BJ (cell line): ENCODE measurements around the gene WDR7. TPM values are rescaled to one million over a fixed set of nuclear protein-coding genes. Genes with fewer than 3 reads are reported as not detected.

Source experiments
- CTCF ChIA-PET: fragments of 350-600 bp; formaldehyde crosslinking; extraction: SDS; loops from one replicate; lab custom pipeline; 2021; ENCODE audit warnings: antibody characterized with exemption, inconsistent platforms; lab: Yijun Ruan, JAX
- POLR2A ChIA-PET: fragments of 300-600 bp; sonication (Branson Sonifier 250); formaldehyde crosslinking; extraction: SDS; loops from one replicate; lab custom pipeline; 2021; ENCODE audit warnings: antibody characterized with exemption; lab: Charles Lee
- DNase-seq: peaks from one replicate; pipeline ENCODE4 v3.0.0-alpha.2; 2011; ENCODE audit warnings: low read depth
- H3K27me3 ChIP-seq: 2 replicates; pipeline ENCODE4 v1.6.0; 2011; ENCODE audit warnings: low read length; ENCODE audit not compliant: control insufficient read depth, insufficient read depth
- H3K36me3 ChIP-seq: 2 replicates; pipeline ENCODE4 v1.5.1; 2011; ENCODE audit warnings: low read length; ENCODE audit not compliant: control insufficient read depth, insufficient read depth
- H3K4me3 ChIP-seq: 2 replicates; pipeline ENCODE4 v1.5.1; 2011; ENCODE audit warnings: low read depth, mild to moderate bottlenecking, control low read depth, low read length
- polyA plus RNA-seq: library from polyadenylated mRNA; depleted of rRNA; stranded (reverse); fragments of >200 nt; gene quantifications from 2 replicates; pipeline ENCODE4 v1.2.3, GENCODE V29; 2011
- TF ChIP-seq, protein P1 (sequence below): IDR thresholded peaks from 2 replicates; pipeline ENCODE4 v1.5.1; 2011; ENCODE audit warnings: low read depth, mild to moderate bottlenecking, control low read depth, inconsistent platforms, low read length, moderate library complexity; ENCODE audit not compliant: insufficient read depth

WDR7 gene
- polyA plus RNA-seq, 1 experiment: 9.7 TPM

DNA sequence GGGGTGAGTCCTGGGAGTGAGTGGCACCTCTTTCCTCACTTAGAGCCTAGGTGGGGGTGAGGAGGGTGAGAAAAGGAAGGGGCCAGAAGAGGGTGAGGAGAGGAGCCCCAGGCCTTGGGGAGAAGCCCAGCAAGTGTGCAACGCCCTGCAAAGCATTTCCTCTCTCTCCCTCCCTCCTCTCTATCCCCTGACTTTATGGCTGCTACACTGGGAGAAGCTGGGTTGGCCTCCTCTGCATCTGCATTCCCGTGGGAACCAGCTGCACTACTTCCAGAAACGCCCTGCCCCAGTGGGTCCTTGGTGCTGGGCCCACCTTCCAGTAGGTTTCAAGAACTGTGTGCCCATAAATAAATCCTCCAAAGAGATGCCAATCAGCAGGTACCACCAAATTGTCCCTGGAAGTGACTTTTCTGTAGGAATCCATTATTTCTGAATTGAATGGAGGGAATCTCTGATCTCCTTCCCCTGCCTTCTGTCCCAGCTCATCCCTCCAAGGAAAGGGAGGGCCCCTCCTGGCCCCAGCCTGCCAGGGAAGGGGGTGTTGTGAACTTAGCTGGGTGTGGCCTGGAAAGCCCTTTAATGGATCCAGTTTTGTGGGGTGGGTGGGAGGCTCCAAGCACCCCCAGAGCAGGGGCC lies 400.0 kb downstream of the WDR7 start:
- ChIA-PET POLR2A (no interaction called here), CTCF (no interaction called here)
- TF ChIP-seq, protein P1, sequence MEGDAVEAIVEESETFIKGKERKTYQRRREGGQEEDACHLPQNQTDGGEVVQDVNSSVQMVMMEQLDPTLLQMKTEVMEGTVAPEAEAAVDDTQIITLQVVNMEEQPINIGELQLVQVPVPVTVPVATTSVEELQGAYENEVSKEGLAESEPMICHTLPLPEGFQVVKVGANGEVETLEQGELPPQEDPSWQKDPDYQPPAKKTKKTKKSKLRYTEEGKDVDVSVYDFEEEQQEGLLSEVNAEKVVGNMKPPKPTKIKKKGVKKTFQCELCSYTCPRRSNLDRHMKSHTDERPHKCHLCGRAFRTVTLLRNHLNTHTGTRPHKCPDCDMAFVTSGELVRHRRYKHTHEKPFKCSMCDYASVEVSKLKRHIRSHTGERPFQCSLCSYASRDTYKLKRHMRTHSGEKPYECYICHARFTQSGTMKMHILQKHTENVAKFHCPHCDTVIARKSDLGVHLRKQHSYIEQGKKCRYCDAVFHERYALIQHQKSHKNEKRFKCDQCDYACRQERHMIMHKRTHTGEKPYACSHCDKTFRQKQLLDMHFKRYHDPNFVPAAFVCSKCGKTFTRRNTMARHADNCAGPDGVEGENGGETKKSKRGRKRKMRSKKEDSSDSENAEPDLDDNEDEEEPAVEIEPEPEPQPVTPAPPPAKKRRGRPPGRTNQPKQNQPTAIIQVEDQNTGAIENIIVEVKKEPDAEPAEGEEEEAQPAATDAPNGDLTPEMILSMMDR: no peak
- Histone ChIP-seq H3K36me3 (no peaks in the 10 kb centered on the region), H3K27me3 (no peaks in the 10 kb centered on the region), H3K4me3 (no peak overlapping the region)
- no peak for DNase-seq

DNA sequence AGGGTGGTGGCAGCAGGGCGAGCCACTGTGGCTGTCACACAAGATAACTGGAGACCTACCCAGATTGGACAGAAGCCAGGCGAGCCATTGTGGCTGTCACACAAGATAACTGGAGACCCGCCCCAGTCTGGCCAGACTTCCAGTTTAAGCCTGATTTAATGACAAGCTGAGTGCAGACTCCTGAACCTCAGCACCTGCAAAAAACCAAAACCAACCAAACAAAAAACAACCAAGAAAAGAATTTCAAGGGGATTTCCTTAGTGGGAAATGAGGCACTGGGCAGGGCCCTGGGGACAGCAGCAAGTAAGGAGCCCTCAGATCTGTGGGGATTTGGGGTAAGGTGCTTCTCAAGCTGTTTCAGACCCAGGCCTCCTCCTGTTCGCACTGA lies 400.5 kb downstream of the WDR7 start:
- CTCF ChIA-PET: no interaction called here

DNA sequence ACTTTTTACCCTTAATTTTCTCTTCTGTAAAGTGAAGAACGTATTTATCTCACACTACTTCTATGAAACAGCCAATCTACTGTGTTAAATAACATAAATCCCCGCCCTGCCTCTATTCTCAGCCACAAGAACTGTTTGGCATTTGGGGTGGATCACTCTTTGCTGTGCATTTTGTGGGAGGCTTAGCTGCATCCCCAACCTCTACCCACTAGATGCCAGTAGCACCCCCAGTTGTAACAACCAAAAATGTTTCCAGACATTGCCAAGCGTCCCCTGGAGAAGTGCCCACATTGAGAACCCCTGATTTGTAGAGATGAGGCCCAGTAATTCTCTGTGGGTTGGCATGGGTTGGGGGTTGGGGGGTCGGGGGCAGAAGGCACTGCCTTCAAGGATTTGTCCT lies 401.0 kb downstream of the WDR7 start:
- TF ChIP-seq, protein P1: no peak
- POLR2A ChIA-PET: no interaction called here
- Histone ChIP-seq H3K4me3 (no peak overlapping the region), H3K36me3 (no peaks in the 10 kb centered on the region), H3K27me3 (no peaks in the 10 kb centered on the region)
- no peak for DNase-seq
- CTCF ChIA-PET: no interaction called here

More for the DNA sequence above, 400.5 kb downstream of the WDR7 start:
- H3K36me3 ChIP-seq: no peaks in the 10 kb centered on the region
- POLR2A ChIA-PET: no interaction called here
- no peaks in the 10 kb centered on the region for H3K27me3 ChIP-seq
- no peak for DNase-seq
- TF ChIP-seq, protein P1: no peak
- no peak overlapping the region for H3K4me3 ChIP-seq

DNA sequence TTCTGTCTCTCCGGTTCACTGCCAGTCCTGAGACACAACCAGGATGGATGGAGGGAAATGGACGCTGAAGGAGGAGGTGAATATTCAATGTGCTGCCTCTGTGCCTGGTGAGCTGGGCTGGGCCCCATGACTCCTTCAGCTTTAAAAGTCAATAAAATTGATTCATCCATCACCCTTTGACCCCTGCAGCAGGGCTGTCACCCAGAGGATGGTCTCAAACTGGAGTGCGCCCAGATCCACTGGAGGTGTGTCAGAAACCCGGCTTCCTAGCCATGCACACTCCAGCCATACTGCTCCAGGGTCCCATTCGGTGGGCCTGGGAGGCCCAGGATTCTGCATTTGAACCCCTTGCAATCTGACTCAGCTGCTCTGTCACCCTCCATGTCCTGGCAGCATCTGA lies 401.6 kb downstream of the WDR7 start:
- POLR2A ChIA-PET: no interaction called here
- Histone ChIP-seq H3K36me3 (no peaks in the 10 kb centered on the region), H3K27me3 (no peaks in the 10 kb centered on the region), H3K4me3 (no peak overlapping the region)
- no peak for DNase-seq
- CTCF ChIA-PET: no interaction called here
- TF ChIP-seq, protein P1: no peak

DNA sequence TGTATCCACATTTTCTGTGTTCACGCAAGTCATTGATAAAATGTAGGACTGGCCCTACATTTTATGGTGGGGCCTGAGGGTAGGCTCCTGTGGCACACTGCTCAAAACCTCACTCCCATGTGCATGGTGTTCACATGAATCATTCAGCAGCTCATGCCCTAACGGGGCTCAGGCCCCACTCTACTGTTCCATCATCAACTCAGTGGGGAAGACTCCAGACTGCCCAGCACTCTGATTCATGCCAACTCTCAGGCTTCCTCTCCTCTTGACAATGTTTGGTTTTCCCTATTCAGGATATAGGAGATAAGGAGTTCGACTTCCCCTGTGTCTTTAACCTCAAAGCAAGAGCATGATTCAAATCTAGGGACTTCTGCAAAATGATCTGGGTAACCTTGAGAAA lies 403.7 kb downstream of the WDR7 start:
- Histone ChIP-seq H3K36me3 (no peaks in the 10 kb centered on the region), H3K4me3 (no peak overlapping the region), H3K27me3 (no peaks in the 10 kb centered on the region)
- TF ChIP-seq, protein P1: no peak
- POLR2A ChIA-PET: no interaction called here
- no peak for DNase-seq
- CTCF ChIA-PET: no interaction called here
